ENCODE results near the gene CRTAC1.

Gene CRTAC1

GRCh38 chr10:97974100-97974499, 56.3 kb downstream of the CRTAC1 start:
- DNase-seq: no peak

GRCh38 chr10:97969538-97970079, 60.8 kb downstream of the CRTAC1 start:
- no peak for DNase-seq

GRCh38 chr10:97964748-97965147, 65.7 kb downstream of the CRTAC1 start:
- no peak for DNase-seq

GRCh38 chr10:97961945-97962344, 68.5 kb downstream of the CRTAC1 start:
- DNase-seq: no peak

- no peak for DNase-seq
Measured at GRCh38 chr10:97960269-97961056, 70.0 kb downstream of the CRTAC1 start.

DNA sequence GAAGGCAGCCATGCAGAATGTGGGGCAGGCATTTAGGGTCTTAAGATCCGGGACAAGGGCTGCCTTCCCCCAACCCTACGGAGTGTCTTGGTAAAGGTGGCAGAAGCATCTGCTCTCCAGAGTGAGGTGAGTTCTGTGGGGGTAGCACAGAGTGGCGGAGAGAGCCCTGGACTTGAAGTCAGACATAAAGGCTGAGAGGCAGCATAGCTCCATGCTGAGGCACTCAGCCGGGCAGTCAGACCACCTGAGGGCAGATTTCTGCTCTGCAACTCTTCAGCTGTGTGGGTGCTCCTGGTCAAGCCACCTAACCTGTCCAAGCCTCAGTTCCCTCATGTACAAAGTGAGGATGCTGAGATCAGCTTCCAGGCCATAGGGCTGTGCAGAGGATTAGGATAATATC, 81.0 kb downstream of the CRTAC1 start:
- no peak for DNase-seq

DNA sequence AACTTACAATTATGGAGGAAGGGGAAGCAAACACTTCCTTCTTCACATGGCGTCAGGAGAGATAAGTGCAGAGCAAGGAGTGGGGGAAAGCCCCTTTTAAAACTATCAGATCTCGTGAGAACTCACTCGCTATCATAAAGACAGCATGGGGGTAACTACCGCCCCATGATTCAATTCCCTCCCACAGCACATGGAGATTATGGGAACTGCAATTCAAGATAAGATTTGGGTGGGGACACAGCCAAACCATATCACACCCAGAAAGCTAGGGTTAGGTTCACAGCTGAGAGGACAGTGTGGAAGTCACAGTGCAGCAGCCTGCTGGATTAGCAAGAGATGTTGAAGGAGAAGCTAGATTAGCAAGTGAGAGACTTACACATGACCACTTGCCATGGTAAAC, 81.6 kb downstream of the CRTAC1 start:
- DNase-seq: no peak

DNA sequence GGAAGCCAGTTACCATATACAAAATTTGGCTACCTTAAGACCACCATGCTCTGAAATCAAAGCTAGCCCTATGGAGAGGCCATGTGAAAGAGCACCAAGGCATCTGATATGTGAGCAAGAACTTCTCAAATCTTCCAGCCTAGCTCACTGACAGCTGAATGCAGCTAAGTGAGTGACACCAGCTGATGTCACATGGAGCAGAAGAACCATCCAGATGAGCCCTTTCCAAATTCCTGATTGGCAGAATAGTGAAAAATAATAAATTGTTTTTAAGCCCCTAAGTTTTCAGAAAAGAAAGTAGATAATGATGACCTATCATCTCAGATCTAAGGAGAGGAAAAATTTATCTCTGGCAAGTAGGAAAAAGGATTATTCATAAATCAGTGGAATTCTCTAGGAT, 85.6 kb downstream of the CRTAC1 start:
- DNase-seq: no peak

DNA sequence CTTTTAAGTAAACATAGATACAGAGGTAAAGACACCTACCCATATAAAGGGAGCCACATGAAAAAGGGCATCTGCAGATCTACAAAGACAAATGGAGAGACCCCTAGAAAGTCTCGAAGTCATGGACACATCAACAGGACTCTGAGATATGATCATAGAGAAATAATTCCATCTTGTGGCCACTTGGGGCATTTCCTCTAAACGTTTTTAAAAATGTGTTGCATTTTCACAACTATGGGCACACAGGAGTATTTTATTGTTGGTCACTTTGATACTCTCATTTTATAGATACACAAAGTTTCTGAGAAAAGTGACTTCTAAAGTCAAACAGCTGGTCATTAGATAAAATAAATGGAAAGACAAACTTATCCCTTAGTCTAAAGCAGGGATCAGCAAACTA, 87.1 kb downstream of the CRTAC1 start:
- DNase-seq: no peak

DNA sequence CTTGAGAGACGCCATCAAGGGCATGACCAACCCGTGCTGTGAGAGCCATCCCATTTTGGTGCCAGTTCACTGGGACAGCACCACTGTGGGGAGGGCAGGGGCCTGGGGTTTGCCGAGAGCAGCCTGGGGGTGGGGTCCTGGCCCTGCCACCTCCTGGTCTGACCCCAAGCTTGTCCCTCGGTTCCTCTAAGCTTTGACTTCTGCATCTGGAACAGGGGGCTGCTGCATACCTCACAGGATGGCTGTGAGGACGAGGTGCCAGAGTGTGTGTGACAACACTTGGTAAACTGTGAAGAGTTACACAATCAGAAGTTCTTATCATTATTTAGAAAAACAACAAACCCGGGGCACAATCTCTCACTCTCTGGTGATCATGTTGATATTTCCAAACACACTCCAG, 89.9 kb downstream of the CRTAC1 start:
- DNase-seq: no peak

DNA sequence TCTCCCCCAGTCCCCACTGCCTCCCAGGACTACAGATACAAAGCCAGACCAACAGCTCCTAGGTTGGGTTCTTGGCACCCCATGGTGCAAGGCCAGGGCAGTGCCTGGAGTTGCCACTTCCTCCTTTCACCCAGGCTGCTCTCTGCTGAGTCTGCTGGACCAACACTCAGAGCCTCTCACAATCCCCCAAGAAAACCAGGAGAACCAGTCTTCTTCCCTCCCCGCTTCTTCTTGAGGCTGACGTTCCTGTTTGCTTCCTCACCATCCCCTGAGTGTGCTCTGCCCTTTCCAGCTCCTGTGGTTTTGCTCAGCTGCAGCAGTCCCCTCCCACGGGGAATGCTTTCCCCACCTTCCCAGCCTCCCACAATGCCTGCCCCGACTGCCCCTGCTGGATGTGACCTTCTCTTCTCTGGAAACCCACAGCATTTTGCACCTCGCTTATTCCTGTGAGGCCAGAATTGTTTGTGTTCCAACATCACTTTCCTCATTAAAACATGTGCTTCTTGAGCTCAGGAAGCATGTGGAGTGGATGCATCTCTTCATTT, 90.9 kb downstream of the CRTAC1 start:
- no peak for DNase-seq

DNA sequence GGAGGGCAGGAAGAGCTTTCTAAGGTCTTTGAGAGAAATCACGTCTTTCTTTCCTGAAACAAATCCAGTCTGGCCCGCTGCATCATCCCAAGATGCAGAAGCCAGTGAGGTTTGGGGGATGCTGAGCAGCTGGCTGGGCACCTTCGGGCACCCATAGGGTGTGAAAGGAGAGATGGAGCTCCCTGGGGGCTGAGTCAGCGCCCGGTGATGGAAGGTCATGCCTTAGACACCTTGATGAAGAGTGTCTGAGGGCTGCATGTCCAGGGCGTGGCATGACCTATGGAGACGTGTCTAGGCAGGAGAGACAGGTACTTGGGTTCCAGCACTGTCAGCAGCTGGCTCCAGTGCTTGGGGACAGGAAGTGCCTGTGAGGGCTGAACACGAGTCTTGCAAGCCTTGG, 92.5 kb downstream of the CRTAC1 start:
- no peak for DNase-seq

- DNase-seq: no peak
Measured at GRCh38 chr10:97937054-97937453, 93.4 kb downstream of the CRTAC1 start.

DNA sequence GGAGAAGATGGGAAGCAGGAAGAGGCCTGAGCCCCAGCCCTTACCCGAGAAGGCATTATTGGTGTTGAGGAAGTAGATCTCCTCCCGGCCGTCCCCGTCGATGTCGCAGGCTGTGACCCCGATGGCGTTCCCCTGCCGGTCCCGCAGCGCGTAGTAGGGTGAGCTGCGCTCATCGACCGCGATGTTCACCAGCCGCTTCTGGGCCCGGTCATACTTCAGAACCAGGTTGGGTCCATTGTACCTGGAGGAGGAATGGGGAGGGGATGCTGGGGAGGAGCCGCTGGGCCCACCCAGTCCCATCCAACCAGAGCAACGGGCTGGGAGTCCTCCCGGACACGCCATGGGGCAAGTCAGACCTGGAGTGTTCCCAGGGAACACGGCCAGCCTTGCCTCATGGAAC, 94.3 kb downstream of the CRTAC1 start:
- no peak for DNase-seq

- no peak for DNase-seq
Measured at GRCh38 chr10:97932932-97933530, 97.4 kb downstream of the CRTAC1 start.

- no peak for DNase-seq
Measured at GRCh38 chr10:97931041-97931440, 99.4 kb downstream of the CRTAC1 start.

GRCh38 chr10:97928897-97929296, 101.5 kb downstream of the CRTAC1 start:
- DNase-seq: no peak

- no peak for DNase-seq
Measured at GRCh38 chr10:97927622-97928021, 102.8 kb downstream of the CRTAC1 start.

DNA sequence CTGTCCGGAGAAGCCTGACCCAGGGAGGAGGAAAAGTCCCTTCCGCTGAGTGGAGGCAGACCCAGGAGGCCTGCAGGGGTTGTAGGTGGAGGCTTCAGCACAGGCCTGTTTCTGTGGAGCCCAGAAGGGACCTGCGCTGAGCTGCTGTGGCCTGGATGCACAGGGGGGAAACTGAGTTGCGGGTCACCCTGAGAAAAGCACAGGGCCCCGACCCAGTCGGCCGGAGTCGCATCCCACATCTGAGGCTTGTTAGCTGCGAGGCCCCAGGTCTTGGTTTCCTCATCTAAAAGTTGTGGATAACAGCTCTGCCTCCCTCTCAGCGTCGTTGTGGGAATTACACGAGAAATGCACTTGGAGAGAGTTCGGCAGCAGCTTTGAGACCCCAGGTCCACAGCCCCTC, 104.4 kb downstream of the CRTAC1 start:
- no peak for DNase-seq

DNA sequence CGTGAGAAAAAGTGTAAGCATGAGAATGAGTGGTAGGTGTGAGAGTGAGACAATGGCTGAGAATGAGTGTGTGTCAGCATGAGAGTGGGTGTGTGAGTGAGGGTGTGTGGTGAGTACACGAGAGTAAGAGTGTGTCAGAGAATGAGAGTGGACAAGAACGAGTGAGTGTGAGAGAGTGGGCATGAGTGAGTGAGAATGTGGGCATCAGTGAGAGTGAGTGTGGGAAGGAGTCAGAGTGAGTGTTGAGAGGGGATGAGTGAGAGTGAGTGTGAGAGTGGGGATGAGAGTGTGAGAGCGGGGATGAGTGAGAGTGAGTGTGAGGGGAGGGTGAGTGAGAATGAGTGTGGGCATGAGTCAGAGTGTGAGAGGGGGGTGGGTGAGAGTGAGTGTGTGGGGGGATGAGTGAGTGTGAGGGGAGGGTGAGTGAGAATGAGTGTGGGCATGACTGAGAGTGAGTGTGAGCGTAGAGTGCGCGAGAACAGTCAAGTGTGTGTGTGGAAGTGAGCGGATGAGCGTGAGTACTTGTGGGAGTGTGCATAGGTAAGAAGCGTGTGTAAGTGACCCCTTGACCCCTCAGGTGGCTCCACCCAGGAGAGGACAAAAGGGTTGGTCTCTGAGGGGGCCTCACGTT, 105.0 kb downstream of the CRTAC1 start:
- no peak for DNase-seq

- DNase-seq: no peak
Measured at GRCh38 chr10:97924678-97925077, 105.7 kb downstream of the CRTAC1 start.

GRCh38 chr10:97923476-97923875, 106.9 kb downstream of the CRTAC1 start:
- DNase-seq: no peak

- no peak for DNase-seq
Measured at GRCh38 chr10:97923057-97923456, 107.4 kb downstream of the CRTAC1 start.

Data from NCI-H187 (cell line).